Kidney (tissue), 14 donors: Measurements from ENCODE around the gene PKNOX2. TPM values are rescaled to one million over a fixed set of nuclear protein-coding genes. Genes with fewer than 3 reads are reported as not detected.

Experiments
- DNase-seq, 5 donors: peaks; one replicate each; pipeline ENCODE4 v3.0.0-alpha.2; 2013 to 2020
- FAIRE-seq: peaks from 2 replicates; lab custom pipeline; 2012; peaks lifted over from hg19 to GRCh38; lab: Jason Lieb, UNC
- H3K27ac ChIP-seq, 2 donors: one replicate each; pipeline ENCODE4 v1.7.0; 2013; ENCODE audit warnings: low read depth in 2 of 2, low read length in 2 of 2, inconsistent platforms in 1 of 2
- H3K27me3 ChIP-seq: one replicate; pipeline ENCODE4 v1.7.1; 2013; ENCODE audit warnings: low read length, inconsistent platforms; ENCODE audit not compliant: control insufficient read depth, insufficient read depth
- H3K36me3 ChIP-seq, 3 donors: one replicate each; pipeline versions ENCODE4 v1.7.0 to v1.7.1; 2013; ENCODE audit warnings: low read length in 3 of 3, control low read depth in 1 of 3, inconsistent platforms in 1 of 3; ENCODE audit not compliant: insufficient read depth in 3 of 3, control insufficient read depth in 2 of 3
- H3K4me1 ChIP-seq, 3 donors: one replicate each; pipeline versions ENCODE4 v1.7.0 to v1.7.1; 2013; ENCODE audit warnings: low read length in 3 of 3, inconsistent platforms in 1 of 3, low read depth in 1 of 3; ENCODE audit not compliant: control insufficient read depth in 2 of 3, insufficient read depth in 2 of 3
- H3K4me3 ChIP-seq, 3 donors: one replicate each; pipeline versions ENCODE4 v1.7.0 to v1.8.1; 2013; ENCODE audit warnings: low read length in 3 of 3, control low read depth in 1 of 3, inconsistent platforms in 1 of 3
- H3K9ac ChIP-seq, 3 donors: one replicate each; pipeline versions ENCODE4 v1.7.0 to v1.7.1; 2013; ENCODE audit warnings: low read length in 3 of 3, control low read depth in 1 of 3, inconsistent platforms in 1 of 3
- H3K9me3 ChIP-seq, 3 donors: one replicate each; pipeline versions ENCODE4 v1.7.0 to v1.7.1; 2013; ENCODE audit warnings: low read length in 3 of 3, control low read depth in 1 of 3, inconsistent platforms in 1 of 3; ENCODE audit not compliant: control insufficient read depth in 2 of 3, insufficient read depth in 1 of 3
- CTCF ChIP-seq: IDR thresholded peaks from 3 replicates; pipeline ENCODE4 v1.5.1; 2012; ENCODE audit warnings: mild to moderate bottlenecking, moderate library complexity, borderline replicate concordance; ENCODE audit not compliant: insufficient read depth; ENCODE audit errors: extremely low read depth
- intact Hi-C: fragments of 100-400 bp; cut with DNase I; formaldehyde crosslinking; loops from one replicate; pipeline ENCODE4 v1.11.1; 2022
- polyA plus RNA-seq: library from polyadenylated mRNA; stranded (reverse); fragments of 350-450 nt; fragmentation: Illumina TruSeq; extraction: RNeasy Lipid Tissue Mini Kit (QIAGEN cat#74804); gene quantifications from one replicate; pipeline ENCODE4 v1.2.3, GENCODE V29; 2014; ENCODE audit warnings: low read depth, low replicate concordance; ENCODE audit not compliant: insufficient read depth
- total RNA-seq: library from RNA; stranded (reverse); fragmentation: NEBNext Ultra II Directional; extraction: Animal tissue kit (Norgen Biotek cat#: 25700); gene quantifications from one replicate; pipeline ENCODE4 v1.2.1, GENCODE V29; 2021
- donor health status: control.
- donor health status: control.
- donor health status: control.
- donor health status: control.
- donor health status: control.
- donor health status: DM: yes; HTN: yes; CAD: no.
- donor health status: Normal renal cell carcinoma (clear cell type).

PKNOX2 gene
- total and polyA plus RNA-seq, 2 donors from 2014 or later = 1.5 to 6.0 TPM

- H3K9ac ChIP-seq = no peak overlapping the region
- peak; percentile 55 to 83 (median 71) for DNase-seq
These were observed 140.8 kb downstream of the PKNOX2 start for GRCh38 chr11:125305345-125305744.

GRCh38 chr11:125306476-125306875 lies 141.9 kb downstream of the PKNOX2 start:
- no peak overlapping the region for H3K9ac ChIP-seq
- FAIRE-seq = no peak
- no peaks in the 10 kb centered on the region for H3K9me3 ChIP-seq
- H3K27me3 ChIP-seq = no peaks in the 10 kb centered on the region
- H3K27ac ChIP-seq = no peak overlapping the region
- TF ChIP-seq CTCF = no peak
- DNase-seq = peak in 1 of 5 donors; percentile 34
- intact Hi-C loops = no loop called here
- H3K4me1 ChIP-seq = no peaks in the 10 kb centered on the region
- H3K36me3 ChIP-seq = no peaks in the 10 kb centered on the region
- H3K4me3 ChIP-seq = no peak overlapping the region

More at GRCh38 chr11:125305345-125305744, 140.8 kb downstream of the PKNOX2 start:
- TF ChIP-seq CTCF = no peak
- no peak for FAIRE-seq
- Histone ChIP-seq H3K4me3 (no peak overlapping the region), H3K27me3 (no peaks in the 10 kb centered on the region), H3K9me3 (no peaks in the 10 kb centered on the region), H3K27ac (no peak overlapping the region), H3K36me3 (no peaks in the 10 kb centered on the region), H3K4me1 (no peaks in the 10 kb centered on the region)
- intact Hi-C loops = no loop called here

GRCh38 chr11:125308246-125308645 lies 143.7 kb downstream of the PKNOX2 start:
- Histone ChIP-seq H3K9me3 (no peaks in the 10 kb centered on the region), H3K27me3 (no peaks in the 10 kb centered on the region), H3K4me1 (no peaks in the 10 kb centered on the region), H3K4me3 (no peak overlapping the region), H3K36me3 (no peaks in the 10 kb centered on the region), H3K9ac (no peak overlapping the region), H3K27ac (no peak overlapping the region)
- FAIRE-seq = no peak
- no peak for TF ChIP-seq CTCF
- intact Hi-C loops = no loop called here
- peak in 2 of 5 donors; percentile 16 to 19 for DNase-seq

GRCh38 chr11:125312391-125312790 lies 147.8 kb downstream of the PKNOX2 start:
- intact Hi-C loops = no loop called here
- TF ChIP-seq CTCF = no peak
- Histone ChIP-seq H3K27ac (no peak overlapping the region), H3K36me3 (no peaks in the 10 kb centered on the region), H3K4me3 (no peak overlapping the region), H3K27me3 (no peaks in the 10 kb centered on the region), H3K4me1 (peaks cover 0 to 2% (median 0%) of the 10 kb centered on the region in 3 donors), H3K9ac (no peak overlapping the region), H3K9me3 (no peaks in the 10 kb centered on the region)
- FAIRE-seq = no peak
- DNase-seq = peak in 3 of 5 donors; percentile 3 to 41 (median 16)
